GM13977 (cell line): ENCODE measurements around the gene DNAJC22.

Source experiments
- DNase-seq: peaks from one replicate; pipeline ENCODE4 v3.0.0; 2012; ENCODE audit warnings: low spot score
- CTCF ChIP-seq: IDR thresholded peaks from 2 replicates; pipeline ENCODE4 v1.5.1; 2012; ENCODE audit warnings: mild to moderate bottlenecking, control low read depth; ENCODE audit not compliant: insufficient read depth; ENCODE audit errors: extremely low read depth, missing control alignments
- in situ Hi-C: fragments of 300-500 bp; cut with MboI; formaldehyde crosslinking; loops from one replicate; pipeline ENCODE4 v1.12.0; 2022; ENCODE audit warnings: low sequenced_read_pairs, low pct_unique_long_range_greater_than_20kb, mixed read lengths, inconsistent platforms; ENCODE audit not compliant: unreplicated experiment

The DNAJC22 gene

GRCh38 chr12:49355913-49356312 is 9.2 kb downstream of the DNAJC22 start:
- no peak for DNase-seq
- in situ Hi-C loops, result no loop called here
- no peak for TF ChIP-seq CTCF

GRCh38 chr12:49357103-49357678 is 10.5 kb downstream of the DNAJC22 start:
- peak; percentile 37 for TF ChIP-seq CTCF
- in situ Hi-C loops, result no loop called here
- peak; percentile 34 for DNase-seq

GRCh38 chr12:49358483-49359141 is 11.9 kb downstream of the DNAJC22 start:
- DNase-seq, result peak; percentile 79
- in situ Hi-C loops, result no loop called here
- peak; percentile 79 for TF ChIP-seq CTCF

- no peak for TF ChIP-seq CTCF
- DNase-seq, result no peak
- in situ Hi-C loops, result loop anchor here (5.0 kb wide), 1 partner anchor 158 kb away; no protein-coding TSS in a partner anchor
These were observed 13.0 kb downstream of the DNAJC22 start for GRCh38 chr12:49359671-49360070.

- in situ Hi-C loops, result loop anchor here (5.0 kb wide), 1 partner anchor 155 kb away; no protein-coding TSS in a partner anchor
- DNase-seq, result no peak
- no peak for TF ChIP-seq CTCF
These were observed 15.4 kb downstream of the DNAJC22 start for GRCh38 chr12:49362077-49362476.

GRCh38 chr12:49364989-49365388 is 18.3 kb downstream of the DNAJC22 start:
- in situ Hi-C loops, result loop anchor here (5.0 kb wide), 1 partner anchor 152 kb away; no protein-coding TSS in a partner anchor
- no peak for DNase-seq
- TF ChIP-seq CTCF, result no peak
